ENCODE results near the gene PARP15. TPM values are rescaled to one million over a fixed set of nuclear protein-coding genes. Genes with fewer than 3 reads are reported as not detected.

The PARP15 gene
- total RNA-seq, 1 donor from 2014 or later = 1.1 TPM

Other genes with a start within 250 kb of the PARP15 start
- gene MIX23, start 194.4 kb upstream of the PARP15 start, total RNA-seq = 18.3 and 18.9 TPM in 2 replicates
- gene FAM162A, start 193.5 kb upstream of the PARP15 start, total RNA-seq = 13.7 and 27.7 TPM in 2 replicates
- 3.5 and 3.9 TPM in 2 replicates for gene WDR5B, start 161.6 kb upstream of the PARP15 start, total RNA-seq
- gene KPNA1, start 62.7 kb upstream of the PARP15 start, total RNA-seq = 35.6 and 45.1 TPM in 2 replicates
- gene PARP9, start 13.3 kb upstream of the PARP15 start, total RNA-seq = 20.5 and 37.9 TPM in 2 replicates
- 43.0 and 48.7 TPM in 2 replicates for gene DTX3L, start 13.3 kb upstream of the PARP15 start, total RNA-seq
- gene PARP14, start 103.2 kb downstream of the PARP15 start, total RNA-seq = 82.4 and 134 TPM in 2 replicates
- gene HSPBAP1, start 216.2 kb downstream of the PARP15 start, total RNA-seq = 4.1 and 6.4 TPM in 2 replicates
- 13.8 and 14.4 TPM in 2 replicates for gene SLC49A4, start 217.4 kb downstream of the PARP15 start, total RNA-seq